Measurements from ENCODE around the gene FBL.

The FBL gene

DNA sequence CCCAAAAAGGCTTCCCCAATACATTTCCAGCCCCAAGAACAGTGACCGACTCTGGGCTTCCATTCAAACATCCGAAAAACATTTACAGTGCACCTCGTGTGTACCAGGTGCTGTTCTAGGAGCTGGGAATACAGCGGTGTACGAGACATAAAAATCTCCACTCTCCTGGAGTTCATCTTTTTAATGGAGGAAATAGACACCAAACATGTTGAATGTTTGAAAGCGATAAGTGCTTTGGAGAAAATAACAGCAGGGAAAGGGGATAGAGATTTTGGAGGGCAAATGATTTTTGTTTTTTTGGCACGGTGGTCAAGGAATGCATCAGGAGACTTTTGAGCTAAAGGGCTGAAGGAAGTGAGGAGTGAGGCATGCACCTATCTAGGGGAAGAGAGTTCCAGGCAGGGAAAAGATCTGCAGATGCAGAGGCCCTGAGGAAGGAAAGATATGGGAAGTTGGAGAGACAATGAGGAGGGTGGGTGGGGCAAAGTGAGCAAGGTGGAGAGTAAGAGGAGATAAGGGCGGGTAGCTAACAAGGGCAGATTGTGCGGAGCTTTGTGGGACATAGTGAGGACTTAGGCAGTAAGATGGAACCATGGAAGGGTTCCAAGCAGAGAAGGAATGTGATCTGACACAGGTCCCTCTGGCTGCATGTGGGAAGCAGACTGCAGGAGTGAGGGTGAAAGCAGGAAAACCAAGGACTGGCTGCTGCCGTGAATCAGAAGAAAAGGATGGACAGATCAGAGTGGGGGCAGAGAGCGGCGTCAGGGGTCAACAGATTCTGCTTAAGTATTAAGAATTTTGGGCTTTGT is 703 bp upstream of the FBL start:
- H3K4me3 ChIP-seq (ENCODE audit: low read length), result peak overlapping the region; percentile 79
- no peak for DNase-seq (ENCODE audit: low read depth, low spot score)

DNA sequence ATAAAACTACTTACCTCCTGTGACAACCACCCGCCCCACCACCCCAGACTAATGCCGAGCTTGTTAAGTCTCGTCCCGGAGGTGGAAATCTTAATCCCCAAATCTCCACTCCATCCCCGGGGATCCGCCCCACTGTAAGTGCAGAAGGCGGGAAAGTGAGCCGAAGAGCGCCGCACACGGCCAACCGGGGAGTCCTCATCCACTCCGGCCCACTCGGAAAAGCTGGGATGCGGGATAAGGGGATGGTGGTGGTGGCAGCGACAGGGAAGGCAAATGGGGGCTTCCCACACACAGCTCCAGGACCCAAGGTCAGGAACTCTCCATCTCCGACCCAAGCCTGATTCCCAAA is 621 bp downstream of the FBL start:
- H3K4me3 ChIP-seq (ENCODE audit: low read length), result peak overlapping the region; percentile 79
- DNase-seq (ENCODE audit: low read depth, low spot score), result no peak

DNA sequence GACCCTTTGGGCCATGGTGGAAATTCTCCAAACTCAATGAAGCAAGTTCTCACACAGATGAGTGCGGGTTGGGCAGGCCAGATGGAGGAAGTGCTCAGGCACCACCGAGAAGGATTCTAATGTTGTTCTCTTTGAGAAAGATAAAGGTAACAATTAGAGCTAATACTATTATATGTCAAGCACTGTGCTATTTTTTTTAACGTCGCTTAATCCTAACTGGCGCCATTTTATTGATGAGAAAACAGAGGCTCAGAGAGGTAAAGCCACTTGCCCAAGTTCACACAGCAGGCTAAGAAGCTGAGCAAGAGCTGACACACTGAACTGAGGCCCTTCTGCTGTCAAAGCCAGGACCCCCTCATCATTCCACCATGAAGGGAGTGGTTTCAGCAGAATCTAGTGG is 1.0 kb downstream of the FBL start:
- DNase-seq (ENCODE audit: low read depth, low spot score), result no peak
- peak overlapping the region; percentile 79 for H3K4me3 ChIP-seq (ENCODE audit: low read length)

DNA sequence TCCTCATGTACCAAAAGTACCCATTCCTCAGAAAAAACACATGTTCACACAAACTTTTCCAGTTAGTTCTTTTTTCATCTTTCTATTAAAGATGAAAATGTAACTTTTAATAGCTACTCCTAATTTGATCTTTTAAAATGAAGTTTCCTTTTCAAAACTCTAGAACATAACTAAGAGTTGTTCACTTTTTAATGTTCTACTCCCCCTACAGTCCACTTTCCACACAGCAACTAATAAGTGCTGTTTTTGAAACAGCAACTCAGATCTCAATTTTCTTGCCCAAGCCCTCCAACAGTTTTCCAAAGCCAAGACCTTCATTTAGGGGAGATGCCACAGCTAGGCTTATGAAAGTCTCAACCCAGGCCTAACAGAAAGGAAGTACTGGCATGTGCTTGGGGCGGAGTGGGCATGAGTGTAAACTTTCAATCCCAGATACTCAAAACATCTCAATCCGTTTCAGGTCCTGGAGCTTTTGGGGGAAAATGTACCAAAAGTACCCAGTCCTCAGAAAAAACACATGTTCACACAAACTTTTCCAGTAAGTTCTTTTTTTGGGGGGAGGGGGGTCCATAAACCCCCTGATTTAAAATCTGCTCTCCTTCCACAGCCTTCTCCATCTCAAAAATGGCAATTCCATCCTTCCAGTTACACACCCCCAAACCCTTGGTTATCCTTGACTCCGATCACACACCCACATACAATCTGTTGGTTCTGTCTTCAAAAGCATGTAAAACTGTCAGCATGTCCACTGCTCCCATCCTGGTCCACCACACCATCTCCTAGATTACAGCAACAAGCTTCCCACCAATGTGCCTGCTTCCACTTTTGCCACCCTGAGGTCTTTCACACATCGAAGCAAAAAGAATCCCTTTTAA is 2.0 kb downstream of the FBL start:
- peak; percentile 62 for DNase-seq (ENCODE audit: low read depth, low spot score)
- peak overlapping the region; percentile 79 for H3K4me3 ChIP-seq (ENCODE audit: low read length)

DNA sequence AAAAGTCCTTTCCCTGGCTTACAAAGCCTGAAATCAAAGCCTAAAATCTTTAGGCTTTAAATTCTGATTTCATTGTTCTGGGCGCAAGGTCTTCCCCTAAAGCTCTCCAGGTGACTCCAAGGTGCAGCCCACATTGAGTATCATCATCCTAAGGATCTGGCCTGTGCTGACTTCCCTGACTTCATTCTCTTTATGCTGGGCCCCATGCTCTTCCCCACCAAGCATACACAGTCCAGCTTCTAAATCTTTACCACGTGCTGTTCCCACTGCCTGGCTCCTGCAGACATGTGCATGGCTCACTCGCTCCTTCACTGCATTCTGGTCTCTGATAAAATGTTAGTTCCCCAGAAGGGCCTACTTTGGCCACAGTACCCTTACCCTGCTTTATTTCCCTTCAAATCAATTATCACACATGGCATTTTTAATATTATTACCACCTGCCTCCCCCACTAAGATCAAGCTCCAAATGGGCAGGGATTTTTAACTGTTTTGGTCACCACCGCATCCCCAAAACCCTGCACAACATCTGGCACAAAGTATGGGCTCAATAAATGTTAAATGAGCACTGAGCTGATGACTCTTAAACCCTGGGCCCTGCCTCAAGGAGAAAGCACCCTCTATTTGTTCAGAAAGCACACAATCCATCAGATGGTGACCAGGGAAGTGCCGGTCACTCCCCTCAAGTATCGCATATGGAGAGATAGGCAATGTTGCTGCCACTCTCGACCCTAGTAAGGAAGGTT is 3.3 kb downstream of the FBL start:
- DNase-seq (ENCODE audit: low read depth, low spot score), result no peak
- no peak overlapping the region for H3K4me3 ChIP-seq (ENCODE audit: low read length)

DNA sequence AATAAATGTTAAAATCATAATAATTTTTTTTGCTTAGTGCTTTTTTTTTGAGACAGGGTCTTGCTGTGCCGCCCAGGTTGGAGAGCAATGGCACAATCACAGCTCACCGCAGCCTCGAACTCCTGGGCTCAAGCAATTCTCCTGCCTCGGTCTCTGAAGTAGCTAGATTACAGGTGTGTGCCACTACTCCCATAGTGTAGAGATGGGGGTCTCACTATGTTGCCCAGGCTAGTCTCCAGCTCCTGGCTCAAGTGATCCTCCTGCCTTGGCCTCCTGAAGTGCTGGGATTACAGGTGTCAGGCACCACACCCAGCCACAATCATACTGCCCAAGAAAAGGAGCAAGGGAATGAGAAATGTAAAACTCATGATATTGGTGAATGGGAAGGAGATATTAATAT is 5.1 kb downstream of the FBL start:
- DNase-seq (ENCODE audit: low read depth, low spot score), result no peak
- no peak overlapping the region for H3K4me3 ChIP-seq (ENCODE audit: low read length)

DNA sequence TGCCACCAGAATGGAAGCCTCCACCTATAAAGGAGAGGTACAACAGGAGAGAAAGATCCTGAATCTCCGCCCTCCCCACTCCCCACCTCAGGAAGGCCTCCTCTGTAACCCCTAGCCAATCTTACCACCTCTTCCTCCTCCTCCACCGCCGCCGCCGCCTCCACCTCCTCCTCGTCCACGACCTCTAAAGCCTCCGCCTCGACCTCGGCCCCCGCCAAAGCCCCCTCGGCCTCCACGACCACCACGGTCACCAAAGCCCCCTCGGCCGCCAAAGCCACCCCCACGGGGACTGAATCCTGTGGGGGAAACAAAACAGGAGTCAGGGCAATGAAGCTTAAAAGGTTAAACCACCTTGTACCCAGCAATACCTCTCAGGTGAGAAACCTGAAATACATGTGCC is 5.7 kb downstream of the FBL start:
- no peak for DNase-seq (ENCODE audit: low read depth, low spot score)

DNA sequence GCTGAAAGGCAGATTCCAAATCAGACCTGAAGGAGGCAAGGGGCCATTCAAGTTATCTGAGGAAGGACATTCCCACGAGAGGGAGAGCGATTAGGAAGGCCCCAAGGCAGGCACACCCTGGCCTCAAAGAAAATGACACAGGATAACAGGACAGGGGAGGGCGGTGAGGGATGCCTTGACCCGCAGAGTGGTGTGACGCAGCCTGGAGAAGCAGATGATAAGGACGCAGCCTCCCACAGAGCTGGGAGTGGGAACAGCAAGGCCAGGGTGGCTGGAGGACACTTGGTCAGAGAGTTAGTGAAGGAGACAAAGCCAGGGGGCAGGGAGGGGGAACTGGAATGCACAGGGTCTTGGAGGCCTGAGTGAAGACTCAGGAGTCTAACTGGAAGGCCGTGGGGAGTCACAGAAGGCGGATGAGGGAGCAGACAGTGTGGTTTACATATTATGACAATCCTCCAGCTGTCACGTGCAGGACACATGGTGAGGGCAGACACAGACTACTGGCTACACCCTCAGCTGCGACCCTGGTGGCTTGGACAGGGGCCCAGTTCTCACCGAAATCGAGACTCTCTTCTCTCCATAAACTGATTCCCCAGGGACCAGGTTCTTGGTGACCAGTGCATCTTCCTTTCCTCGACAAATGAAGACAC is 6.4 kb downstream of the FBL start:
- H3K4me3 ChIP-seq (ENCODE audit: low read length), result no peak overlapping the region

More for the DNA sequence above, 5.7 kb downstream of the FBL start:
- no peak overlapping the region for H3K4me3 ChIP-seq (ENCODE audit: low read length)

DNA sequence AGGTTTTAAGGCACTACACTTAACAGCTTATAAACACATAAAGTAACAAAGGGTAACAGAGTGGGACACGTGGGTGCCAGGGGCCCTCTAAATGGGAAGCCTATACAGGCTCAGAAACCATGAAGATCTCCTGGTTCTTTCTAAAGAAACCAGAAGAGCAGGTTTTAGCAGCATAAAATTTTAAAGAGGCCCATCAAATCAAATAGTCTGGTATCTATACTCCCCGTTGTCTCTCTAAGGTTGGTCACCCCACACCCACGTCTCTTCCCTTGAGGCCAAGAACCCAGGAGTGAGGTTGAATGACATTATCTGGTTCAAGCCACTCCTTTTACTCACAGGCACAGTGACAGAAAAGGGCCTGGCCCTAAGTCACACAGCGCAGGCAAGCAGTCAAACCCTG is 7.6 kb downstream of the FBL start:
- no peak overlapping the region for H3K4me3 ChIP-seq (ENCODE audit: low read length)
- DNase-seq (ENCODE audit: low read depth, low spot score), result no peak

More for the DNA sequence above, 6.4 kb downstream of the FBL start:
- no peak for DNase-seq (ENCODE audit: low read depth, low spot score)

DNA sequence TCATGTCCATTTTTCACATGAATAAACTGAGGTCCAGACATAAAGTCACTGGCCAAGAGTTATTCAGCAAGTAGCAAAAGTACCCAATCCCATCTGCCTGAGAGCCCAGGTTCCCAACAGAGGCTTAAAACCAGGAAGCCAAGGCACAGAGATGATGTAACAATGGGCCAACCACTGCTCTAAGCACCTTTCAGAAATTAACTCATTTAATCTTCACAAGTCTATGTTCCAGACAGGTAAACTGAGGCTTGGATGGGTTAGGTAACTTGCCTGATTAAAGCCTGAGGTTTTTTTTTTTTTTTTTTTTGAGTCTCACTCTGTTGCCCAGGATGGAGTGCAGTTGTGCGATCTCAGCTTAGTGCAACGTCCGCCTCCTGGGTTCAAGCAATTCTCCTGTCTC is 8.2 kb downstream of the FBL start:
- H3K4me3 ChIP-seq (ENCODE audit: low read length), result no peak overlapping the region
- DNase-seq (ENCODE audit: low read depth, low spot score), result no peak

DNA sequence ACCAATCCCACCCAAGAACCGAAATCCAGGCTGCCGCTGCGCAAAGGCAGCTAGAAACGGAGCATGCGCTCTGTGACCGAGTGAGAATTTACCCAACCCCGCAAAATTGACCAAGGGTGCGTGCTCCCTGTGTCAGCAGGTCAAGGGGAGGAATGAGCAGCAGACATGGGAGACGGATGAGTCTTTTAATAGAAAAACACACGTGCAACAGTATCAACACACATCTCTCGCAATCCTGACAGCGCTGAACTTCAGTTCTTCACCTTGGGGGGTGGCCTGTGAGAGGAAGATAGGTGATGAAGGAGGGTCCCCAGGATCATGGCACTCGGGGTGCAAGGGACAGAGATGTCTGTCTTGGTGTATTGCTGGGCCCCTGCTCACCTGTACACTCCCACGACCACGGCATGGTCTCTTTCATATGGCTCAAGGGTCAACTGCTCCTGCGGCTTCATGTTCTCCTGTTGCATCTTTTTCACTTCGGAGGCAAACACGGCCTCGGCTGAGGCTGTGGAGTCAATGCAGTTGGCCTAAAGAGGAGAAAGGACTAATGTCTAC is 11.8 kb downstream of the FBL start:
- H3K4me3 ChIP-seq (ENCODE audit: low read length), result peak overlapping the region; percentile 27
- DNase-seq (ENCODE audit: low read depth, low spot score), result no peak

DNA sequence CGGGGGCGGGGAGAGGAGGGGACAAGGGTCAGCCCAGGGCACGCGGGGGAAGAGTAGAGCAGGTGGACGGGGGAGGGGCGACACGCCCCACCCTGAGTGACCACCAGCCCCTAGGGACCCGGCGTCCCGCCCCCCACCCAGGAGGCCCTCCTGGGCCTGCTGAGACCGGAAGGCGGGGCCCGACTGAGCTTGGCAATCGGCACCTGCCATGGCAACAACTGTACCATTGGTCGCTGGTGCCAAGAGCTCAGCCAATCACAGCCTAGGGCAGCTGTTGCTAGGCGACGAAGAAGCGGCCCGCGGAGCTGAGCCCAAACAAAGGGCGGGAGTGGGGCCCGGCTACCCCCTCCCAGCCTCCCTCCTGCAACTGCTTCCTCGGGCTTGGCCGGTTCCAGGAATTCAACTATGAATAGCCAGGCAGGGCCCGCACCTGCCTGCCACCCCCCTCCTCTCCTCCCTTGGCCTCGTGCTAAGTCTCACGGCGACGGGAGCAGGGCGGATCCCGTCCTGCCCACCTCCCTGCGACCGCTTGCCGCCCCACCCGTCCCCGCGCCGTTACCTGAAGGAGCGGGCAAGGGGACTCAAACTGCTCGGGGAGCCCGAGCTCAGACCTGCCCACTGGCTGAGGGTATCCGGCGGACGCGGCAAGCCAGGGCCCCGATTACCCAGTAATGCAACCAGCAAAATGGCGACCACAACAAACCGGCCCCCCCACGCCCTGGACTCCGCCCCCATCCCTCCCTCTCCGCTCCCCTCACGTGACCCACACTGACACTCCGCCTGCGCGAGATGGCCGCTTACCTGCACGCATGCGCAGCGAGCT is 12.5 kb downstream of the FBL start, which contains the start of gene DYRK1B:
Gene DYRK1B, minus strand, starts transcription at position 699 of the 823 bp plus-strand sequence. CDS start 2,295 bp downstream, outside the sequence.
- H3K4me3 ChIP-seq (ENCODE audit: low read length), result peak within 1 kb of the TSS; percentile 79
- DNase-seq (ENCODE audit: low read depth, low spot score), result peak; percentile 96

DNA sequence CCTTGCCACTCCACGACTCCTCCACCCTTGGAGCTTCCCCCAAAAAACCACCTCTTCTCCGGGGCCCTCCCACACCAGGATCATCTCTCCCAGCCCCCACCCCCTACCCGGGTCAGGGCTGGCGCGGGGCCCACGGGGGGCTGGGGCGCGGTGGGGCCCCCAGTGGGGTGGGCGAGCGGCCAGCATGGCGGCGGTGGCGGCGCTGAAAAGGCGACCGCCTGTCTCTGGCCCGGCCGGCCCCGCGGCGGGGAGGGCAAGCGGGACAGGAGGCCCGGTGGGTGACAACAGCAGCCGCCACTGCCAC is 13.1 kb downstream of the FBL start:
- peak overlapping the region; percentile 79 for H3K4me3 ChIP-seq (ENCODE audit: low read length)

DNA sequence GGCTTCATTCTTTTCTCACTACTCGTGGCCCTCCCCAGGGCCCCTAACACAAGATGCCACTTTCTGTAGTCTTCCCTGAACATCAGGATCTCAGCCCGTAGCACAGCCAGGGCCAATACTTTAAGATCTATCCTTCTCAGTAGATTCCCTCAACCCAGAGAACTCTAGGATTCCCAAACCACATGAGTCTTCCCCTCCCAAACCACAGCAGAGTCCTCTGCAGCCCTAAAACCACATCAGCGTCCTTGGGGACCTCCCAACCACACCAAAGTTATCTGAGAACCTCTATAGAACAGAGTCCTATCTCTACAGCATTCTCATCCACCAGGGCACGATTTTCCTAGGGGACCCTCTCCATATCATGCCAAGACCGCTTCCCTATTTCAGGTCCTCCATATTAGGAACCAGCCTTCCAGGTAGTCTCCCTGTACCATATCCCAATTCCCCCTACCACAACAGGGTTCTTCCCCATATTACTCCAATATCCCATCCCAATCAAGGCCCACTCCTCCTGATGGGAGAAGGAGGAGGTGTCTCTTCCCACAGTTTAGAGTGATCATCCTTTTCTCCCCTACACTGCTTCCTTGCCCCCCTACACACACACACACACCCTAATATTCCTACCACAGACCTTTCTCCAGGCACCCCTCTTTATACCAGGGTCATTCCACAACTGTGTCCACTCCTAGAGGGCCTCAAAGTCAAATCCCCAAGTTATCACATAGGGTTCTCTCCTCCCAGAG is 13.7 kb downstream of the FBL start:
- peak; percentile 35 for DNase-seq (ENCODE audit: low read depth, low spot score)

More for the DNA sequence above, 13.1 kb downstream of the FBL start:
- no peak for DNase-seq (ENCODE audit: low read depth, low spot score)

DNA sequence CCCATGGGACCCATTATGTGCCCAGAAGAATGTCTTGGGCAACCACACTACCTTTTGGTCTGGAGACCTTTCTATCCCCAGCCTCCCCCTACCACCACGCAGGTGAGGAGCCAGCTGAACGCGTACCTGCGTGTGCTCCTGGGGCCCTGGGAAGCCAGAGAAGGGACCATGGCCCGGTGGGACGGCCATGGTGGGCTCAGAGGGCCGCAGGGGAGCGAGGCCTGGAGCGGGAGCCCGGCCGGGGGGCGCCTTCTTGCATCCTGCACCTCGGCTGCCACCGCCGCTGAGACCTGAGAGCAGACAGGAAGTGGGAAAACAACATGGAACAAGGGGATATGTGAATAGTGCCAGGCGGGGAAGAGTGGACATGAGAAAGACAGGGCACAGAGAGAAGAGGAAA is 14.5 kb downstream of the FBL start:
- no peak overlapping the region for H3K4me3 ChIP-seq (ENCODE audit: low read length)
- DNase-seq (ENCODE audit: low read depth, low spot score), result no peak

More for the DNA sequence above, 13.7 kb downstream of the FBL start:
- peak overlapping the region; percentile 79 for H3K4me3 ChIP-seq (ENCODE audit: low read length)

DNA sequence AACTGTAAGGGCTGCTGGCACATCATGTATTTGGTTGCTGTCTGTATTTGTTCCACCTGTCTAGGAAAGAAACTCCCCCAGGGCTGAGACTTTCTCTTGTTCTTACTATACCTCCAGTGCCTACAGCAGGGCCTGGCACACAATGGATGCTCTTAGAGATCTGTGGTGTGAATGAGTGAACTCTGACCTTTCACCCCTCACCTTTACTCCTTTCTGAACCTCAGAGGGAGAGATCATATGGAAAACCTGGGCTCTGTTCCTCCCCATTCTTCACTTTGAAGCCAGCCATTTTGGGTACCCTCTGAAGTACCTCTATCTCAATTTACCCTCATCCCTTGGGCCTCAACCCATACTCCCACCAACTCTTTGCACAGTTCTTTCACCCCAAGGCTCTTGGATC is 15.3 kb downstream of the FBL start:
- no peak for DNase-seq (ENCODE audit: low read depth, low spot score)
- no peak overlapping the region for H3K4me3 ChIP-seq (ENCODE audit: low read length)

DNA sequence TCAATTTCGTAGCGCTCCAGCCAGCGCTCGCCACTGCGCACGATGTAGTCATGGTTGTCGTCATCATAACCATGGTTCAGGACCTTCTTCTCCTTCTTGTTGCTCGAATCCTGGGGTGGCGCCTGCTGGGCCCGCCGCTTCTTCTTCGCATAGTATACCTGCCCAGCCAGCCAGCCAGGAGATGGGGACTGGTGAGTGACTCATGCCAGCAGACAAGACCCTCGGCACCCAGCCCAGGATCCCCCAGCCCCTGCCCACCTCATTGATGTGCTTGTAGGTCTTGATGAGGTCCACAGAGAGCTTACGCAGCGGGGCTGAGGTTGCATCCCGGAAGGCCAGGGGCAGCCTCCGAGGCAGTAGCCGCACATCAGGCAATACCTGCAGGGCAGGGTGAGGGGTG is 15.8 kb downstream of the FBL start:
- DNase-seq (ENCODE audit: low read depth, low spot score), result no peak
- no peak overlapping the region for H3K4me3 ChIP-seq (ENCODE audit: low read length)
